Right forelimb (tissue), 1 donor: Measurements from ENCODE around the gene RNU5D-1.
"Not testable (repeated sequence)": the region's sequence is repeated elsewhere in the genome, so short reads cannot be mapped to it uniquely, and the experiment has no call there.

Experiments
- DNase-seq: peaks from one replicate; pipeline ENCODE4 v3.0.0-alpha.2; 2018

RNU5D-1 gene

DNA sequence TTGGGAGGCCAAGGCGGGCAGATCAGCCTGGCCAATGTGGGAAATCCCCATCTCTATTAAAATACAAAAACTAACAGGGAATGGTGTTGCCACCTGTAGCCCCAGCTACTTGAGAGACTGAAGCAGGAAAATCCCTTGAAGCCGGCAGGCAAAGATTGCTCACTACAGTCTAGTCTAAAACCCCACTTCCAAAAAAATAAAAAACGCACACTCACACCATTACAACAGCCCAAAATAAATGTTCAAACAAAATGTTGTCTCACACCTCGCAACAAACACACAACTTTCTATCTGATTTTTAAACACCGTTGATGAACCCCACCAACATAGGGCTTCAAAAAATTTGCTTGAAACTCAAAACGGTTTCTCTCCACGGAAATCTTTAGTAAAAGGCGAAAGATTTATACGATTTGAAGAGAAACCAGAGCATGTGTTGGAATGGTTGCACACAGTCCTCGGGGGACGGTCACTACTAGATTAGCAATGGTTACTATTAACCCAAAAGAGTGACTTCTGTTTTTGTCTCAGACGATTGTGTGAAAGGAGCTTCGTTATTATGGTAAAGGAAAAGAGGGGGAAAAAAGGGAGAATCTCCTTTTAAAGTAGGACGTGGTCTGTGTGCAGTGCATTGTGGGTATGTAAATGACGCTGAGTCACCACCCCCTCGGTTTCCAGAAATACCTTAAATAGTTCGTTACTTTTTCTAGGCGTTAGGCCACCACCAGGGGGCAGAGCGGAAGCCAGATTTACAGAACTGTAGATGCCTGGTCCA lies at the start of gene RNU5D-1:
Gene RNU5D-1 (minus strand): TSS at position 430 of the 772 bp plus-strand sequence.
- peak; percentile 91 for DNase-seq

DNA sequence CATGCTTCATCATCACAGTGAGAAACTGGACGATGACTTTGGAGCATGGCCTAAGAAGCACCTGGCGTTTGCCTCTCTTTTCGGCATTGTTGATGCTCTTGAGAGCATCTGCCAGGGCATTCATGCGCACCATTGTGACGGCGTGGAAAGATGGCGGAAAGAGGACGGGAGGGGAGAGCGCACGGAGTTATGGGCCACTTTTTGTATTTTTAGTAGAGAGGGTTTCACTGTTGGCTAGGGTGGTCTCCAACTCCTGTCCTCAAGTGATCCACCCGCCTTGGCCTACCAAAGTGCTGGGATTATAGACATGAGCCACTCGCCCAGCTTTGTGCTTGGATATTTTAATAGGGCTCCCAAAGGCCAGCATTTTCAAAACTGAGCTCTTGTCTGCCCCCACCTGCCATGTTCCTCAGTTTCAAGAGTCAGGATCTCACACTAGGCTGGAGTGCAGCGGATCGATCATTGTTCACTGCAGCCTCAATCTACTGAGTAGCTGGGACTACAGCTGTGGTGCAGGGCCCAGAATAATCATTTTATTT lies 49.7 kb upstream of the RNU5D-1 start:
- DNase-seq = no peak

GRCh38 chr1:44778705-44779576 lies 48.0 kb upstream of the RNU5D-1 start:
- no peak for DNase-seq

DNA sequence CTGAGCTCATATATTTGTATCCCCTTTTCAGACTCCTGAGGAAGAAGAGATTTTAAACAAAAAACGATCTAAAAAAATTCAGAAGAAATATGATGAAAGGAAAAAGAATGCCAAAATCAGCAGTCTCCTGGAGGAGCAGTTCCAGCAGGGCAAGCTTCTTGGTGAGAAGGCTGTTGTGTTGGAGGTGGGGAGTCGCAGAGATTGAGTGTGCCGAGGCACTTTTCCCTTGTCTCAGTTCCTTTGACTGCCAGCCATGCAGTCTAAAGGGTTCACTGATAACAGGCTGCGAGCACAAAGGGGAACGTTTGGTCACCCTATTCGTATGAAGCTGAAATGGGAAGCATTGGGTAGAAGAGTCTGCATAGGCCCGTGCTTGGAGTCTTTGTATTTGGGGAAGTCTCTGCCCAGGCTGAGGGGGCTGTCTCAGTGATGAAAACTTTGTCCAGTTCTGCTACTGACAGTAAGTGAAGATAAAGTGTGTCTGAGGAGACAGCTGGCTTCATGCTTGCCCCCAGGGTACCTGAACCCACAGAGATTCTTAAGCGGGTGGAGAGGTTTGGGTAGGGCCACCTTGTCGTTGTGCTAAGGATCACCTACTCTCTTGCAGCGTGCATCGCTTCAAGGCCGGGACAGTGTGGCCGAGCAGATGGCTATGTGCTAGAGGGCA lies 47.1 kb upstream of the RNU5D-1 start:
- no peak for DNase-seq

GRCh38 chr1:44777547-44777946 lies 46.6 kb upstream of the RNU5D-1 start:
- peak; percentile 34 for DNase-seq

- peak; percentile 22 for DNase-seq
These were observed 45.7 kb upstream of the RNU5D-1 start for GRCh38 chr1:44776730-44777068.

- no peak for DNase-seq
These were observed 45.2 kb upstream of the RNU5D-1 start for GRCh38 chr1:44775930-44776729.

DNA sequence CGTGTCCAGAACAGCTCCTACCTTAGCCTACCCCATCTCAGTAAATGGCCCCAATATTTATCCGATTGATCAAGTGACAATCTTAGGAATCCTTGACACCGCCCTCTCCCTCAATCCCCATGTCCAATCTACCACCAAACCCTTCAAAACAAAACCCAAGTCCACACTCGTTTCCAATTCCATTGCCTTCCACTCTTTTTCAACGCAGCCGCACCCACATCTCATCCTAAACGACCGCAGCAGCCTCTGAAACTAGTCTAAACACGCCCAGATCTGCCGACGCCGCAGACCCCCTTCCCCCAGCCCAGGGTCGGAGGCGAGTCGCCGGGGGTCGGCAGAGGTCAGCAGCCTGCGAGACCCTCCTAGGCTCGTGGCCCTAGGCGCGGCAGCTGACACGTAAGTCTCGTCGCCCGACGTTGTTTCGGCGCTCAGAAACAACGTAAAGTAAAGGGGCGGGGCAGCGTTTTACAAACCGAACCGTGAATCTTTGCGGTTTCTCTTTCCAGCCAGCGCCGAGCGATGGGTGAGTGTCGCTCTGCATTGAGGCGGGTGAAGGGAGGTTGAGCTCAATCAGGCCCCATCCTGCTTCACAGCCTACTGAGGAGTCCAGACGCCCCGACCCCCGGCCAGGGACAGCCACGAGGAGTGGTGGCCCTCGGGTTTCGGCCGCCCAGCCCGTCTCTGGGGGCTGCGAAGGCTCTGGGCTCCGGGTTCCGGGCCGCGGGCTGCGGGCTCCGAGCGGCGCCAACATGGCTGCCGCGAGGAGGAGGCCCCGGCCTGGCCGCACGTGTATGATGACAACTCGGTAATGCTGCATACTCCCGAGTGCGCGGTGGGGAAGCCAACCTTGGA lies 44.3 kb upstream of the RNU5D-1 start, which contains the start of gene RPS8:
Gene RPS8 (plus strand): TSS at position 463 of the 852 bp plus-strand sequence. CDS start 57 bp downstream, at position 520.
- DNase-seq = peak; percentile 94

DNA sequence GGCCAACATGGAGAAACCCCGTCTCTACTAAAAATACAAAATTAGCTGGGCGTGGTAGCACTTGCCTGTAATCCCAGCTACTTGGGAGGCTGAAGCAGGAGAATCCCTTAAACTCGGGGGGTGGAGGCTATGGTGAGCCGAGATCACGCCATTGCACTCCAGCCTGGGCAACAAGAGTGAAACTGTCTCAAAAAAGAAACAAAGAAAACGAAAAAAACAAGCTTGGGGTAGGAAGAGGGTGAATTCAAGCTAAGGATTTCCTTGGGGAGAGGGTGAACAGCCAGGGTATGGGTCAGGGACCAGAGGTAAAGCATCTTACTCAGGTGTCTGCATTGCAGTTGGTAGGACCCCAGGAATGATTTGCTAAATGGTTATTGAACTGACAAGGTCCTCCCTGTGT lies 35.5 kb upstream of the RNU5D-1 start:
- not testable (repeated sequence) for DNase-seq

- no peak for DNase-seq
These were observed 29.9 kb upstream of the RNU5D-1 start for GRCh38 chr1:44760876-44761275.

- no peak for DNase-seq
These were observed 28.1 kb upstream of the RNU5D-1 start for GRCh38 chr1:44759077-44759476.

- no peak for DNase-seq
These were observed 26.4 kb upstream of the RNU5D-1 start for GRCh38 chr1:44757420-44757819.

GRCh38 chr1:44747878-44748277 lies 16.9 kb upstream of the RNU5D-1 start:
- no peak for DNase-seq

GRCh38 chr1:44743211-44743610 lies 12.2 kb upstream of the RNU5D-1 start:
- DNase-seq = no peak

- DNase-seq = no peak
These were observed 9.2 kb upstream of the RNU5D-1 start for GRCh38 chr1:44740179-44740617.

DNA sequence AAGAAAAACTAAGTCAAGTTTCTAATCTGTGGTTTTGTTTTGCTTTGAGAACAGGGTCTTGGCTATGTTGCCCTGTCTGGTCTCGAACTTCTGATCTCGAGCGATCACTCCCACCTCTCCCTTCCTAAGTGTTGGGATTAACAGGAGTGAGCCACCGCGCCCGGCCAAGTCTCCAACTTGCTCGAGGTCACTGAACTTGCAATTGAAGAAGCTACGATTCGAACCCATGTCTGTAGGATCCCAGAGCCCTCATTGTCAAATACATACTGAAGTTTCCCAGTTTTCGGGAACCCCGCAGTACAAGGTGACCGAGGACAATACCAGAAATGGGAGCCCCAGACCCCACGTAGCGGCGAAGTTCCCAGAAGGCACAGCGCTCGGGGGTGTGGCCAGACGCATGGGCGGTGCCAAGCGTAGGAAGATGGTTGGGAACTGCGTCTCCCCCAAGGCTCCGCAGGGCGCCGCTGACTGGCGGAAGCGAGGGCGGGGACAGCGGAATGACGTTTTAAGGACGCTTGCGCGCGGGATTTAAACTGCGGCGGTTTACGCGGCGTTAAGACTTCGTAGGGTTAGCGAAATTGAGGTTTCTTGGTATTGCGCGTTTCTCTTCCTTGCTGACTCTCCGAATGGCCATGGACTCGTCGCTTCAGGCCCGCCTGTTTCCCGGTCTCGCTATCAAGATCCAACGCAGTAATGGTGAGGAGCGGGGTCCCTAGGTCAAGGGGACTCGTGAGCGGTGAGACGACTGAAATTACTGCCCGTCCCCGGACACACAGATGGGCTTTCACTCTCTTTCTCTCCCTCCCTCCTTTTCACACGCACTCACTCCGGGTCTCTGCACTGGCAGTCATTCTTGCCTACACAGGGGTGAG lies 8.6 kb upstream of the RNU5D-1 start, which contains the start of gene KIF2C:
Gene KIF2C (plus strand): TSS at position 531 of the 872 bp plus-strand sequence. CDS start 96 bp downstream, at position 627.
- DNase-seq = peak; percentile 98

DNA sequence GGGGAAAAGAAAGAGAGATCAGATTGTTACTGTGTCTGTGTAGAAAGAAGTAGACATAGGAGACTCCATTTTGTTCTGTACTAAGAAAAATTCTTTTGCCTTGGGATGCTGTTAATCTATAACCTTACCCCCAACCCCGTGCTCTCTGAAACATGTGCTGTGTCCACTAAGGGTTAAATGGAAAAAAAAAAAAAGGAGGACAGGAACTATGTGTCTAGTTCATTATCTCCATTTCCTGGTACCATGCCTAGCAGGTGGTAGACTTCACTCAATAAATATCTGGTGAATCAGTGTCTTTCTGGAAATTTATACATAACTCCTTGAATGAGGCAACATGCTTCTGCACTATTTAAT lies 8.0 kb upstream of the RNU5D-1 start:
- DNase-seq = not testable (repeated sequence)

DNA sequence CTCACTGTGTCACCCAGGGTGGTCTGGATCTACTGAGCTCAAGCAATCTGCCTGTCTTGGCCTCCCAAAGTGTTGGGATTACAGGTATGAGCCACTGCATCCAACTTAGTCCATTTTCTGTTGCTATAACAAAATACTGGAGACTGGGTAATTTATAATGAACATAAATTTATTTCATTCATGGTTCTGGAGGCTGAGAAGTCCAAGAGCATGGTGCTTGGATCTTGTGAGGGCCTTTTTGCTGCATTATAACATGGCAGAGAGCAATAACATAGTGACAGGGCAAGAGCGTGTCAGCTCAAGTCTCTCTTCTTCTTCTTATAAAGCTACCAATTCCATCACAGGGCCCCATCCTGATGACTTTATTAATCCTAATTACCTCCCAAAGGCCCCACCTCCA lies 5.0 kb upstream of the RNU5D-1 start:
- DNase-seq = no peak

DNA sequence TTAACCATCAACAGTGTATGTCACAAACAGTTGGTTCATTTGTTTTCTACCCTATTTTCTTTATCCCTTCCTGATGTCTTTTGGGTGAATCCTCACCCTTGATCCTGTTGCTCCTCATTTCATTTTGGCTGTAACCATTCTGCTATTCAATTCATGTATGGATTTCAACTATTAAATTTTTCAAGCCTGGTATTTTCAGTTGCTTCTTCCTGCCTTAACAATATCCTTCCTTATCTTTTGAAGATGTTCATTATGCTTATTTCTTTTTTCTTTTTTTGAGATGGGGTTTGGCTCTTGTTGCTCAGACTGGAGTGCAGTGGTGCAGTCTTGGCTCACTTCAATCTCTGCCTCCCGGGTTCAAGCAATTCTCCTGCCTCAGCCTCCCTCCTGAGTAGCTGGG lies 2.8 kb upstream of the RNU5D-1 start:
- DNase-seq = no peak

- DNase-seq = no peak
These were observed 2.4 kb upstream of the RNU5D-1 start for GRCh38 chr1:44733365-44733764.
